Left lung (tissue), 10 donors: Measurements from ENCODE around the gene DEPP1. TPM values are rescaled to one million over a fixed set of nuclear protein-coding genes. Genes with fewer than 3 reads are reported as not detected.

Experiments used
- ATAC-seq: fragments of 200-7000 bp; cut with Tn5 transposase; one replicate; pipeline ENCODE4 v1.9.1; 2020; ENCODE audit warnings: moderate library complexity
- DNase-seq, 4 donors: peaks; one replicate each; pipeline ENCODE4 v3.0.0-alpha.2; 2013 to 2020
- H3K27ac ChIP-seq, 2 donors: fragments of 200-600 bp; sonication (generic) in 1 of 2; one replicate each; pipeline versions ENCODE4 v1.5.0 to v1.8.0; 2020 to 2021
- H3K27me3 ChIP-seq, 2 donors: fragments of 200-600 bp; sonication (generic) in 1 of 2; one replicate each; pipeline versions ENCODE4 v1.5.0 to v1.8.0; 2020 to 2021
- H3K36me3 ChIP-seq, 2 donors: fragments of 200-600 bp; sonication (generic) in 1 of 2; one replicate each; pipeline versions ENCODE4 v1.5.0 to v1.8.0; 2020 to 2021
- H3K4me1 ChIP-seq, 2 donors: fragments of 200-600 bp; one replicate each; pipeline ENCODE4 v1.8.0; 2021
- H3K4me3 ChIP-seq, 2 donors: fragments of 200-600 bp; sonication (generic) in 1 of 2; one replicate each; pipeline versions ENCODE4 v1.5.0 to v1.8.0; 2020 to 2021; ENCODE audit warnings: mild to moderate bottlenecking in 1 of 2
- H3K9me3 ChIP-seq, 2 donors: fragments of 200-600 bp; sonication (generic) in 1 of 2; one replicate each; pipeline versions ENCODE4 v1.5.0 to v1.8.0; 2020 to 2021
- intact Hi-C, 2 donors: fragments of 100-400 bp; cut with DNase I; formaldehyde crosslinking; loops; one replicate each; pipeline versions ENCODE4 v1.11.2 to v1.14.2; 2022
- polyA plus RNA-seq, 6 donors: library from polyadenylated mRNA; unstranded; fragments of 120-200 nt; gene quantifications; one replicate each; pipeline ENCODE4 v1.2.1, GENCODE V29; 2013; ENCODE audit not compliant: insufficient read length in 6 of 6
- total RNA-seq, 2 donors: library from RNA; stranded (reverse); fragmentation: NEBNext Ultra II Directional; extraction: Animal tissue kit (Norgen Biotek cat#: 25700); gene quantifications; one replicate each; pipeline ENCODE4 v1.2.1, GENCODE V29; 2021
- TF ChIP-seq, protein P1 (sequence below), 2 donors: fragments of 200-600 bp; sonication (generic) in 1 of 2; IDR thresholded peaks; one replicate each; pipeline versions ENCODE4 v1.5.0 to v1.8.0; 2021; ENCODE audit warnings: antibody characterized with exemption in 2 of 2
- donor health status: DM: no; HTN: yes; CAD: no.
- donor health status: DM: no; HTN: no; CAD: no.

DEPP1 gene
- total and polyA plus RNA-seq, 8 donors: 18.5 to 59.8 (median 28.3) TPM

DNA sequence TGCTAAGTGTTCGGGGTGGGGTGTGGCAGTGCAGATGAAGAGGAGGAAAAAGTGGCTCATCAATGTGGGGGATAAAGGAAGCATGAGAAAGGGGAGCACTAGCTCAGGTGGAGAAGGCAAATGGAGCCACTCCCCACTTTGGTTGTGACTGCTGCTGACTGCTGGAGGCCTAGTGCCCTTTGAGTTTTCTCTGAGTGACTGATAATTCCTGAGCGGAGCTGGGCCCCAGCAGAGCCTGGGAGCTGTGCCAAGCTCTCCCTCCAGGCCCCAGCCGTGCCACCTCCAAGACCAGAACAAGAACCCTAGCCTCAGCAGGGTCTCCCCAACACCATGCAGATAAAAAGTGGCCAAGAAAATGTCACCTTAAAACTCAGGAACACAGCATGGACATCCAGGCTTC, 28.7 kb downstream of the DEPP1 start:
- intact Hi-C loops: no loop called here
- TF ChIP-seq, protein P1, sequence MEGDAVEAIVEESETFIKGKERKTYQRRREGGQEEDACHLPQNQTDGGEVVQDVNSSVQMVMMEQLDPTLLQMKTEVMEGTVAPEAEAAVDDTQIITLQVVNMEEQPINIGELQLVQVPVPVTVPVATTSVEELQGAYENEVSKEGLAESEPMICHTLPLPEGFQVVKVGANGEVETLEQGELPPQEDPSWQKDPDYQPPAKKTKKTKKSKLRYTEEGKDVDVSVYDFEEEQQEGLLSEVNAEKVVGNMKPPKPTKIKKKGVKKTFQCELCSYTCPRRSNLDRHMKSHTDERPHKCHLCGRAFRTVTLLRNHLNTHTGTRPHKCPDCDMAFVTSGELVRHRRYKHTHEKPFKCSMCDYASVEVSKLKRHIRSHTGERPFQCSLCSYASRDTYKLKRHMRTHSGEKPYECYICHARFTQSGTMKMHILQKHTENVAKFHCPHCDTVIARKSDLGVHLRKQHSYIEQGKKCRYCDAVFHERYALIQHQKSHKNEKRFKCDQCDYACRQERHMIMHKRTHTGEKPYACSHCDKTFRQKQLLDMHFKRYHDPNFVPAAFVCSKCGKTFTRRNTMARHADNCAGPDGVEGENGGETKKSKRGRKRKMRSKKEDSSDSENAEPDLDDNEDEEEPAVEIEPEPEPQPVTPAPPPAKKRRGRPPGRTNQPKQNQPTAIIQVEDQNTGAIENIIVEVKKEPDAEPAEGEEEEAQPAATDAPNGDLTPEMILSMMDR (IDR thresholded peaks at IDR 0.05): no peak
- H3K9me3 ChIP-seq: no peaks in the 10 kb centered on the region
- H3K4me3 ChIP-seq: no peak overlapping the region
- DNase-seq (no peak), ATAC-seq (no peak)
- peaks cover 0 to 54% of the 10 kb centered on the region in 2 donors for H3K4me1 ChIP-seq
- no peaks in the 10 kb centered on the region for H3K27me3 ChIP-seq
- no peak overlapping the region for H3K27ac ChIP-seq
- H3K36me3 ChIP-seq: no peaks in the 10 kb centered on the region

DNA sequence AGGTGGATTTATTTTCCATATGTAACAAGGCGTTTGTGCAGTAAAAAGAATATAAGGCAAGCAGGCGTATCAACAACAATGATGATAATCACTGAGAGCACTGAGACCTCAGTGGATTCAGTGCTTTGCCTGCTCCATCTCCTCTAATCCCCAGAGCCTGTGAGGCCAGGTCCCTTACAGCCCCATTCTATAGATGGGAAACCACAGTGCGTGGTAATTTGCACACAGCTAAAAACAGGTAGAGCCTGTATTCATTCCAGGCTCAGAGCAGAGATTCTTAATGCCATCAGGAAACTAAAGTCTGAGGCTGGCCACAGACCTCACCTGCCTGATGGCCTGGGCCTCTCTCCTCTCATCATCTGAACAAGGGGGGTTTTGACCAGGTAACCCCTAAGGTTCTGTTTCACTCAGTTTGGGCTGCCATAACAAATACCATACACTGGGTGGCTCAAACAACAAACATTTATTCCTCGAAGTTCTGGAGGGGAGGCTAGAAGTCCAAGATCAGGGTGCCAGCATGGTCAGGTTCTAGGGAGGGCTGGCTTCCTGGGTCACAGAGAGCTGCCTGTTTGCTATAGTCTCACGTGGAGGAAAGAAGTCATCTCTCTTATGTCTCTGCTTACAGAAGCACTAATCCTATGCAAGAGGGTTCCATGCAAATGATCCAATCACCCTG, 29.3 kb downstream of the DEPP1 start:
- Histone ChIP-seq H3K27ac (peak overlapping the region in 1 of 2 donors; percentile 81), H3K9me3 (peaks cover 0 to 5% of the 10 kb centered on the region in 2 donors), H3K4me1 (peaks cover 0 to 54% of the 10 kb centered on the region in 2 donors), H3K36me3 (no peaks in the 10 kb centered on the region), H3K27me3 (no peaks in the 10 kb centered on the region), H3K4me3 (no peak overlapping the region)
- intact Hi-C loops: no loop called here
- TF ChIP-seq, protein P1 (IDR thresholded peaks at IDR 0.05): no peak
- DNase-seq (no peak), ATAC-seq (no peak)

DNA sequence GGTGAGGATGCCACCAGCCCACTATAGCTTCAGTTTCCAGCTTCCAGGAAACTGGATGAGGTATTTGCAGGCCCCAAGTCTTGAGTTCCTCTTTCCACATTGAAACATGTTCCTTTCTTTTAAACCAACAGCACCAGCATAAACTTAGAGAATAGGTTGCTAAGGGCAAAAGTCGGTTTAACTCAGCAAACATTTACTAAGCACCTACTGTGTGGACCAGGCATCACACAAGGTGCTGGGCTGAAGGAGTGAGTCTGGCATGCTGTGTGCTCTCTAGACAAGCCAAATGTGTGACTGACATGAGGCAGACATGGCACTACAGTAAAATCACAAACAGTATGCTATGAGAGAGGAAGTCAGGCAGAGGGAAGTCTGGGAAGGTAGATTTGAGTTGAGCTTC, 30.0 kb downstream of the DEPP1 start:
- Histone ChIP-seq H3K27me3 (no peaks in the 10 kb centered on the region), H3K4me3 (no peak overlapping the region), H3K9me3 (peaks cover 0 to 7% of the 10 kb centered on the region in 2 donors), H3K4me1 (peaks cover 0 to 54% of the 10 kb centered on the region in 2 donors), H3K36me3 (no peaks in the 10 kb centered on the region), H3K27ac (peak overlapping the region in 1 of 2 donors; percentile 81)
- TF ChIP-seq, protein P1 (IDR thresholded peaks at IDR 0.05): no peak
- intact Hi-C loops: no loop called here
- DNase-seq (no peak), ATAC-seq (peak; percentile 26)

DNA sequence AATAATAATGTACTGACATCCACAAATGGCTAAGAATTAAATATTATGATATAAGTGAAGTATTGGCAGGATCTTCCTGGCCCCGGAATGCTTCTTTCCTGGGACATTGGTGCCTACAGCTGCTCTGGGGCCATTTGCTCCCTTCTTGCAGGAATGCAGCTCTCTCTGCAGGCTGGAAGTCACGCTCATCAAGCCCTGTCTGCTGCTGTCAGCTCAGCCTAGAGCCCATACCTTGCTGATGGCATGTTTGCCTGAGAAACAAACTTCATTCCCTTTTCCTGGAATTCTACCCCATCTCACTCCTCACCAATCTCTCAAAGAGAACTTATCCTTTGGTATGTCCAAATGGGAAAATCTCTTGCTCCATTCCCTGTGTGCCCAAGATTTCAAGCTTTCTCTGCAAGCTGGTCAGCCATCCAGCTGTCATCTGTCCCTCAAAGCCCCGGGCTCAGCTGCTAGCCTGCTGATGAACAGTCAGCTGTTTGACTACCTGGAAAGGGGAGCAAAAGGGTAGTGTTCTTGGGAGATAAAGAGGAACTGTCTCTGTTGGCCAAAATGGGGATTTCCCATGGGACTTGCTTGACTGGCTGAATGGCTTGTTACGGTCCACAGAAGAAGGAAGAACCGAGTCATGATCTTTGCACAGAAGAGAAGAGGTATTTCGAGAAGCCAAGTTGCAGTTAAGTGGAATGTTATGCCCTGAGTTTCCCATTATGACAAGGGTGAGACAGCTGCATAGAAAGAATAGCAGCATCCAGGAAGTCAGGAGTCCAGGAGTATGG, 31.0 kb downstream of the DEPP1 start:
- peak; percentile 74 for ATAC-seq

More for the DNA sequence above, 31.0 kb downstream of the DEPP1 start:
- no peak for DNase-seq
- Histone ChIP-seq H3K36me3 (no peaks in the 10 kb centered on the region), H3K27me3 (no peaks in the 10 kb centered on the region), H3K4me3 (no peak overlapping the region), H3K9me3 (peaks cover 0 to 7% of the 10 kb centered on the region in 2 donors), H3K27ac (peak overlapping the region in 1 of 2 donors; percentile 81), H3K4me1 (peaks cover 0 to 54% of the 10 kb centered on the region in 2 donors)
- intact Hi-C loops: no loop called here
- TF ChIP-seq, protein P1 (IDR thresholded peaks at IDR 0.05): no peak
